A172 (cell line): ENCODE data around the gene VSIG8. TPM values are rescaled to one million over a fixed set of nuclear protein-coding genes. Genes with fewer than 3 reads are reported as not detected.
"Not testable (repeated sequence)": the region's sequence is repeated elsewhere in the genome, so short reads cannot be mapped to it uniquely, and the experiment has no call there.

ENCODE experiments used
- DNase-seq: peaks from one replicate; pipeline ENCODE4 v3.0.0-alpha.2; 2015; ENCODE audit warnings: low spot score
- total RNA-seq: library from RNA; depleted of rRNA; stranded (reverse); fragments of >200 nt; shearing (Covaris generic); gene quantifications from 2 replicates; pipeline ENCODE4 v1.2.3, GENCODE V29; 2014; rRNA removed

The VSIG8 gene
- not detected in 2 replicates for total RNA-seq

- no peak for DNase-seq
These were observed at the start of gene VSIG8 for GRCh38 chr1:159862557-159862956. VSIG8 (minus strand) TSS chr1:159862657; CDS start chr1:159862521, 136 bp downstream.

GRCh38 chr1:159911326-159912070 is 49.0 kb upstream of the VSIG8 start:
- DNase-seq = no peak

GRCh38 chr1:159908031-159908940 is 45.8 kb upstream of the VSIG8 start:
- no peak for DNase-seq

- DNase-seq = no peak
These were observed 44.5 kb upstream of the VSIG8 start for GRCh38 chr1:159906960-159907359.

- DNase-seq = not testable (repeated sequence)
These were observed 41.6 kb upstream of the VSIG8 start for GRCh38 chr1:159904036-159904435.

- DNase-seq = no peak
These were observed 40.1 kb upstream of the VSIG8 start for GRCh38 chr1:159902541-159902940.

- no peak for DNase-seq
These were observed 38.4 kb upstream of the VSIG8 start for GRCh38 chr1:159900755-159901360.

- no peak for DNase-seq
These were observed 37.7 kb upstream of the VSIG8 start, which contains the start of gene CFAP45 for GRCh38 chr1:159900086-159900680. CFAP45 (minus strand) TSS chr1:159900165; CDS start chr1:159900098, 67 bp downstream.

GRCh38 chr1:159899634-159900033 is 37.2 kb upstream of the VSIG8 start:
- DNase-seq = not testable (repeated sequence)

- DNase-seq = no peak
These were observed 36.1 kb upstream of the VSIG8 start for GRCh38 chr1:159898527-159898926.

- DNase-seq = no peak
These were observed 35.5 kb upstream of the VSIG8 start for GRCh38 chr1:159897962-159898361.

GRCh38 chr1:159896546-159896930 is 34.1 kb upstream of the VSIG8 start:
- no peak for DNase-seq

- DNase-seq = no peak
These were observed 33.5 kb upstream of the VSIG8 start for GRCh38 chr1:159895836-159896545.

- DNase-seq = no peak
These were observed 32.8 kb upstream of the VSIG8 start for GRCh38 chr1:159895286-159895685.

GRCh38 chr1:159892944-159893343 is 30.5 kb upstream of the VSIG8 start:
- no peak for DNase-seq

- peak; percentile 97 for DNase-seq
These were observed 29.1 kb upstream of the VSIG8 start for GRCh38 chr1:159891275-159892157.

GRCh38 chr1:159890390-159890789 is 27.9 kb upstream of the VSIG8 start:
- DNase-seq = peak; percentile 76

- peak; percentile 100 for DNase-seq
These were observed 27.4 kb upstream of the VSIG8 start for GRCh38 chr1:159889821-159890252.

- DNase-seq = peak; percentile 56
These were observed 26.7 kb upstream of the VSIG8 start for GRCh38 chr1:159889202-159889601.

GRCh38 chr1:159884296-159884695 is 21.8 kb upstream of the VSIG8 start:
- no peak for DNase-seq
